Measurements from ENCODE around the gene ATXN1.
A peak's percentile ranks its signal among the peaks of the same experiment; 100 is the strongest.

ATXN1 gene

GRCh38 chr6:16285467-16286150 is 475.7 kb downstream of the ATXN1 start:
- no peaks in the 10 kb centered on the region for H3K4me1 ChIP-seq (ENCODE audit: control insufficient read depth, insufficient read depth, low read length)
- POLR2A ChIA-PET = interaction anchor here (0.6 to 0.8 kb wide), 2 partner anchors 47 to 616 kb away, joined by 3 read pairs; partner anchors contain the start of gene GMPR
- no peak overlapping the region for H3K4me3 ChIP-seq (ENCODE audit: low read depth, low read length)
- H3K36me3 ChIP-seq (ENCODE audit: control insufficient read depth in 2 of 2, insufficient read depth in 1 of 2, low read length in 2 of 2) = no peaks in the 10 kb centered on the region
- no peak for TF ChIP-seq ZNF19 (tag by site-specific recombination; IDR thresholded peaks at IDR 0.05; ENCODE audit: low read depth)
- TF ChIP-seq ZSCAN4 (tag by site-specific recombination; IDR thresholded peaks at IDR 0.05) = no peak
- TF ChIP-seq ZNF157 (tag by site-specific recombination; IDR thresholded peaks at IDR 0.05) = no peak
- no peak for TF ChIP-seq ZNF335 (tag by site-specific recombination; conservative IDR thresholded peaks at IDR 0.05)
- TF ChIP-seq ZNF600 (tag by site-specific recombination; IDR thresholded peaks at IDR 0.05) = no peak
- CTCF ChIA-PET = interaction anchor here (0.5 to 4.0 kb wide), 33 partner anchors 9 to 1405 kb away, joined by 3 to 35 read pairs (median 4); partner anchors contain the start of gene GMPR
- no peaks in the 10 kb centered on the region for H3K9me3 ChIP-seq (ENCODE audit: control insufficient read depth, insufficient read depth, low read depth, low read length)
- no peak overlapping the region for H3K27ac ChIP-seq (ENCODE audit: extremely low read depth, low read depth, low read length)

- ChIA-PET POLR2A (interaction anchor here (0.5 kb wide), 1 partner anchor 293 kb away, joined by 5 read pairs; no protein-coding TSS in a partner anchor), CTCF (interaction anchor here (0.6 to 4.0 kb wide), 8 partner anchors 8 to 227 kb away, joined by 3 to 35 read pairs (median 4); no protein-coding TSS in a partner anchor)
- Histone ChIP-seq H3K36me3 (ENCODE audit: control insufficient read depth in 2 of 2, insufficient read depth in 1 of 2, low read length in 2 of 2) (peaks cover 0 to 7% of the 10 kb centered on the region in 2 experiments; a peak in 1 of 3 replicates), H3K4me3 (ENCODE audit: low read depth, low read length) (no peak overlapping the region), H3K27ac (ENCODE audit: extremely low read depth, low read depth, low read length) (no peak overlapping the region), H3K4me1 (ENCODE audit: control insufficient read depth, insufficient read depth, low read length) (no peaks in the 10 kb centered on the region), H3K9me3 (ENCODE audit: control insufficient read depth, insufficient read depth, low read depth, low read length) (no peaks in the 10 kb centered on the region)
- TF ChIP-seq ZNF626 (tag by site-specific recombination; IDR thresholded peaks at IDR 0.05) (no peak), ZNF521 (tag by site-specific recombination; IDR thresholded peaks at IDR 0.05) (no peak), ZNF366 (tag by site-specific recombination; conservative IDR thresholded peaks at IDR 0.05) (no peak), ZNF837 (tag by site-specific recombination; IDR thresholded peaks at IDR 0.05) (no peak), CTCF (tag by site-specific recombination; IDR thresholded peaks at IDR 0.05) (peak; percentile 9; the same call in 1 of the 2 replicates), ZNF555 (tag by site-specific recombination; conservative IDR thresholded peaks at IDR 0.05) (no peak), BCL11B (tag by site-specific recombination; IDR thresholded peaks at IDR 0.05; ENCODE audit: low read depth) (no peak), ZNF169 (tag by site-specific recombination; IDR thresholded peaks at IDR 0.05) (no peak)
Measured at GRCh38 chr6:16284472-16284871, 476.8 kb downstream of the ATXN1 start.

- H3K4me3 ChIP-seq (ENCODE audit: low read depth, low read length) = no peak overlapping the region
- CTCF ChIA-PET = interaction anchor here (0.6 to 1.0 kb wide), 6 partner anchors 8 to 693 kb away, joined by 3 to 7 read pairs (median 4); no protein-coding TSS in a partner anchor
- H3K9me3 ChIP-seq (ENCODE audit: control insufficient read depth, insufficient read depth, low read depth, low read length) = no peaks in the 10 kb centered on the region
- POLR2A ChIA-PET = no interaction called here
- no peak overlapping the region for H3K27ac ChIP-seq (ENCODE audit: extremely low read depth, low read depth, low read length)
- TF ChIP-seq ZBTB20 (tag by site-specific recombination; IDR thresholded peaks at IDR 0.05) (no peak), ZNF768 (tag by site-specific recombination; IDR thresholded peaks at IDR 0.05) (peak; percentile 79)
- peaks cover 0 to 15% of the 10 kb centered on the region in 2 experiments; a peak in 1 of 3 replicates for H3K36me3 ChIP-seq (ENCODE audit: control insufficient read depth in 2 of 2, insufficient read depth in 1 of 2, low read length in 2 of 2)
- peaks cover 8% of the 10 kb centered on the region for H3K4me1 ChIP-seq (ENCODE audit: control insufficient read depth, insufficient read depth, low read length)
Measured at GRCh38 chr6:16282370-16282769, 478.9 kb downstream of the ATXN1 start.
